GM19468 (cell line): Measurements from ENCODE around the gene ARV1.
"Not testable (repeated sequence)": the region's sequence is repeated elsewhere in the genome, so short reads cannot be mapped to it uniquely, and the experiment has no call there.

Experiments
- ATAC-seq: cut with Tn5 transposase; IDR thresholded peaks from one replicate; pipeline ENCODE4 v1.9.1; 2021; ENCODE audit warnings: mild to moderate bottlenecking, moderate library complexity, moderate number of reproducible peaks; ENCODE audit not compliant: unreplicated experiment; ENCODE audit errors: extremely low read depth

ARV1 gene

DNA sequence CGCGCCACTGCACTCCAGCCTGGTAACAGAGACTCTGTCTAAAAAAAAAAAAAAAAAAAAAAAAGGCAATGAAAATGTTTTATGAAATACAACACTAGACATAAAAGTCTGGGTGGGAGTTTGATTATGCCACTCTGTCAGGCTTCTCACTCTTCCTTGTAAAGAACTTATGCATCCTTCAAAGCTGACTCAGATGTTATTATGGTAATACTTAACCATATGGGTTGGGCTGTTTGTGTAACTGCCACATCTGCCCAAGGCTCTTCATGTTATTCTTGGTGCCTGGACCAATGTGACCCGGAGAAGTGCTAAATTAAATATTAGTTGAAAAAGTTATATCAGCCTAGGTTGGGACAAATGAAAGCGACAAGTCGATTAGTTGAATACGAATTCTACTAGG is 37.3 kb downstream of the ARV1 start:
- no peak for ATAC-seq

DNA sequence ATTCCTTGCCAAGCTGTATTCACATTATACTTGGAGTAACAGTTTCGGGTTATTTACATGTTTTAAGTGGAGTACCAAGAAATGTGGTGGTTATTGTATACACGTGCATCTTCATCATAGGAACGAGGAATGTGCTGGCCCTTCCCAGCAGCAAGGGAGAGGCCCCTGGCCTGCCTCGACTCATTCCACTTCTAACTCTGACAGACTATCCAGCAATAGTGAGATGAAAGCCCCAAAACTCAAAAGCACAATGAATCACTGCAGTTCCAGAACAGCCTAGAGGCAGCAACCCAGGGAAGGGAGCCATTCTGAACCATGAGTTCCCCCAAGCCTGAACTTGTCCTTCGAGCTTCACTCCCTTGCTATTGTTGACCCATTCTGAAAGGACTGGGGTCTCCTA is 38.1 kb downstream of the ARV1 start:
- ATAC-seq, result no peak

- no peak for ATAC-seq
These were observed 40.8 kb downstream of the ARV1 start for GRCh38 chr1:231019711-231020110.

GRCh38 chr1:231020139-231020601 is 41.3 kb downstream of the ARV1 start:
- ATAC-seq, result no peak

- no peak for ATAC-seq
These were observed 41.9 kb downstream of the ARV1 start for GRCh38 chr1:231020816-231021215.

- ATAC-seq, result no peak
These were observed 42.7 kb downstream of the ARV1 start for GRCh38 chr1:231021540-231022031.

DNA sequence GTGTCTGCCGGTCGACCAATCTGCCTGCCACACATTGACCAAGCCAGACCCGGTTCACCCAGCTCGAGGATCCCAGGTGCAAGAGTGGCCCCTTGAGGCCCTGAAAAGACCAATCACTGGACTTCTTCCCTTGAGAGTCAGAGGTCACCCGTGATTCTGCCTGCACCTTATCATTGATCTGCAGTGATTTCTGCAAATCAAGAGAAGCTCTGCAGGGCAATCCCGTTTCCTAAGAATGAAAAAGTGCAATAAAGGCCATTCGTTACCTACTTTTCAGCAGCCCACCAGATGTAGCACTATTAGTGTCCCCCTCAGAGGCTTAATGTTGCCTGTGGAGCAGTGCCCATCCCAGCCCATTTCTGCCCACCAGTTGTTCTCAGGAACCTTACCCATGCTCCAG is 43.6 kb downstream of the ARV1 start:
- not testable (repeated sequence) for ATAC-seq

DNA sequence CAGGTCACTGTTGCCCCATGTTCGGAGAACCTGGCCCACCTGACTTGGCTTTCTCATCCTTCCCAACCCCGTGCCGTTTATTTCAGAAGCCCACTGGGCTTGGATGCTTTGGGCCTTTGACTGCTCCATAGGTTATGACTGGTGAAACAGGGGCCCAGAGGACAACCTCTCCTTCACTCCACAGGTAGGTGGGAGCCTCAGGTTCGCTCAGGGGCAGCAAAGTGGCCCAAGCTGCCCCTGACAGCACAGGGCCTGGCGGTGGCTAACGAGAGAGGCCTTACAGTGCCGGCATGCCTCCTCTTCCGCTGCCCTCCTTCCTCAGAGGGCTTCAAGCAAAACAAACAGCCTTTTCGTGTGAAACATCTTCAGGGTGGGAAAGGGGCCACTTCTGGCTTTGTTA is 44.3 kb downstream of the ARV1 start:
- no peak for ATAC-seq

DNA sequence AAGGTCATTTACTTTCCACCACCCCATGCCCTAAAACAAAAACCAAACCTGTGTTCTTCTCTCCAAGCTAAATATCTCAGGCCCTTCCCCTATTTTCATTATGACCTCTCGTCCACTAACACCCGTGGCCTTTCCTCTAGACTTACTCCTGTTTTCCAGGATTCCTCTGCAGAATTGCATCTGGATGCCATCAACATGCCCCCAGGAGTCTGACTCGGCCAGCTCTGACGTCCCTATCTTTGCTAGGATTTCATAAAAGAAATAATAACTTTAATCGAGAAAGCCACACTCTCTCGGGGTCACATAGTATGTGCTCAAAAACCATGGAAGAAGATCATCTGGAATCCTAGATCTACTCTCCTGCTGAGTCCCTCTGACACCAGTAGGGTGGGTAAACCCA is 47.7 kb downstream of the ARV1 start:
- no peak for ATAC-seq

DNA sequence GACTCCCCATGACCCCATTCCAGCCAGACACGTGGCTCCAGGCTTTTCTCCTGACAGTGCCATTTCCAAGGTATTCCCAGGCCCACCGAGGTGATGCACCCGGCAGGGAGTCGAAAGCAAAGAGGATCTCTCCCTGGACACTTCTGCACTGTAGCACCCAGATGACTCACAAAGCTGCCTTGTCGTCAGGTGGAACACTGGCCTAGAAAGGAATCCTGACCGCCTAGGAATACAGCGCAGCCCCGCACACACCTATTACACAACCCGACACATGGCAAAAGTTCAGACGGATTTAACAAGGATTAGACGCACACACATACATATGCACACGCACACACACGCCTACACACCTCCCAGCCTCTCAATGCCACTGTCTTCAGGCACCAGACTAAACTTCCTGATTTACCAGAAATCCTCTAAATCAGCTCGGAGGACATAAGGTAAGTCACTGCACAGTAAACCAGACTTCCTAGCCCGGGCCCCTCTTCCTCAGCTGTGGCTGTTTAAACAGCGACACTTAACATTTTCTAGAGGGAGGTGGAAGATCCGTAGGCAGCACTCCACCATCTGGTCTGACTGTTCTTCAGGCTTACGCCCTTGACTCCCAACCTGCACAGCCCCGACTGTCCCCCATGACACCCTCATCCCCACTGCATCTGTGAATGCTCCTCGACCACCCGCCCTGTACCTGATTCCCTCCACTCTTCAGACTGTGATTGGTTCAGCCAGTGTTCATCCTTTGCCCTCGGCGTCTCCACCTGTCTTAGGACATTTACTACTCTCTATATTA is 48.4 kb downstream of the ARV1 start:
- ATAC-seq, result no peak

DNA sequence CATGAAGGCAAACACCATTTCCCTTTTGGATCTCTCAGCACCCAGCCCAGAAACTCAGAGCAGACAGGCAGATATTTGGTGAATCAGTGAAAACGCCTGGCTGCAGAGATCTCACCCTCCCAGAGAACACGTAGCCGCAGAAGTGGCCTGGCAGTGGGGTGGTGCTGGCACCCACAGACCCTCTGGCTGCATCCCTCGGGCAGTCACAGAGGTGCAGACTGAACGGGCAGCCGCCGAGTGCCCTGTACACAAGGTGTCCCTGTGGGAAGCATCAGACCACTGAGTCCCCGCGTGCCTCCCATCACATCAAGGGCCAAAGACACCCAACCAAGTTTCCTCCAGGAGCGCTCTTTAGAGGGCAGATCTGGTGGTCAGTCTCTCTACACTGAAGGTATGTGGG is 49.1 kb downstream of the ARV1 start:
- ATAC-seq, result no peak

DNA sequence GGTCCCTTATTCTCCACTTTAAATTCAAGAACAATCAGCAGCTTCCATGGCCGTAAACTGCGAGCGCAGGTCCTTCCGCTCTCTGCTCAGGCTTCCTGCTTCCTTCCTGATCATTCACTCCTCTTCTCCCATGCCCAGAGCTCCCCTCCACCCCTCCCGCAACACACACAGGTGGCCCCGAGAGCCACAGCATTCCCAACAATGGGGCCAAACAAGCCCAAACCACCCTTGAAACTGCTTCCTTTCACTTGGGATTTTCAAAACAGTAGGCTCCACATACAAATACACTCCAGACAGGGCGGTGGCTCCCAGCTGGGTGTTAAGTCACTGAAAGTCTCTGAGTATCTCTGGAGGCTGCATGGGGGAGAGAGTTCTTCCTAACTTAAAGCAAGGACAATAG is 49.8 kb downstream of the ARV1 start:
- ATAC-seq, result no peak

GRCh38 chr1:231029247-231029646 is 50.4 kb downstream of the ARV1 start:
- not testable (repeated sequence) for ATAC-seq

- no peak for ATAC-seq
These were observed 50.9 kb downstream of the ARV1 start for GRCh38 chr1:231029841-231030240.

- no peak for ATAC-seq
These were observed 54.1 kb downstream of the ARV1 start for GRCh38 chr1:231032963-231033362.

DNA sequence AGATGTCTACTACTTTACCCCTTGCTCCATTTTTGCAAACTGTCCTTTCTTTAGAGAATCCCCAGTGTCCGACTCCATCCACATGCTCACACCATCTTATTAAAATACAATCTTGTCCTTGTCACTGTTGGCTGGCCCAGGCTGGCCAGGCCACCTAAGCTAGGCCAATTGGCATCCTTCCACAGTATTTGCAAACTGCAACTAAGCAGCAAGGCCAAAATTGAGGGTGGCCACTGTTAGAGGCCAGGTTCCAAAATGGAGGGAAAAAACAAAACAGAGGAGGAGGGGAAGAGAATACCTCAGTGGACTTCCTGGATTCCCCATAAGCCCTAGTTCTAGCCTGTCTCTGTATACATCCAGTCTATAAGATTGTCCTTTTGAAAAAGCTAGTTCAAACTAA is 56.9 kb downstream of the ARV1 start:
- ATAC-seq, result no peak

DNA sequence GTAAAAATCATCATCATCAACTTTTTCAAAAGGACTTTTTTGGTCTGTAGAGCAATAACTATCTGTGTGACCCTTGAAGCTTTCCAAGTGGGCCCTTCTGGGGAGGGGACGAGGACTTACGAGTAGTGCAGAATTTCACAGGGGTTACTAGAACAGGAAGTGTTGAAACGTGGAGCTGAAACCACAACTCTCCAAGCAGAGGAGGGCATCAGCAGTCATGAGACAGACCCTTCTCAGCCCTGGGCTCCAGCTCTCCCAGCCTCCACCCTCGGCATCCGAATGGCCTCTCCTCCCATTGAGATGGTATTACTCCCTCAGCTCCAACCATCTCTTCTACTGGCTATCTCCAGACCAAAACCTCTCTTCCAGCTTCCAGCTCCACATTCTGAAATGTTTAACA is 57.5 kb downstream of the ARV1 start:
- ATAC-seq, result no peak

DNA sequence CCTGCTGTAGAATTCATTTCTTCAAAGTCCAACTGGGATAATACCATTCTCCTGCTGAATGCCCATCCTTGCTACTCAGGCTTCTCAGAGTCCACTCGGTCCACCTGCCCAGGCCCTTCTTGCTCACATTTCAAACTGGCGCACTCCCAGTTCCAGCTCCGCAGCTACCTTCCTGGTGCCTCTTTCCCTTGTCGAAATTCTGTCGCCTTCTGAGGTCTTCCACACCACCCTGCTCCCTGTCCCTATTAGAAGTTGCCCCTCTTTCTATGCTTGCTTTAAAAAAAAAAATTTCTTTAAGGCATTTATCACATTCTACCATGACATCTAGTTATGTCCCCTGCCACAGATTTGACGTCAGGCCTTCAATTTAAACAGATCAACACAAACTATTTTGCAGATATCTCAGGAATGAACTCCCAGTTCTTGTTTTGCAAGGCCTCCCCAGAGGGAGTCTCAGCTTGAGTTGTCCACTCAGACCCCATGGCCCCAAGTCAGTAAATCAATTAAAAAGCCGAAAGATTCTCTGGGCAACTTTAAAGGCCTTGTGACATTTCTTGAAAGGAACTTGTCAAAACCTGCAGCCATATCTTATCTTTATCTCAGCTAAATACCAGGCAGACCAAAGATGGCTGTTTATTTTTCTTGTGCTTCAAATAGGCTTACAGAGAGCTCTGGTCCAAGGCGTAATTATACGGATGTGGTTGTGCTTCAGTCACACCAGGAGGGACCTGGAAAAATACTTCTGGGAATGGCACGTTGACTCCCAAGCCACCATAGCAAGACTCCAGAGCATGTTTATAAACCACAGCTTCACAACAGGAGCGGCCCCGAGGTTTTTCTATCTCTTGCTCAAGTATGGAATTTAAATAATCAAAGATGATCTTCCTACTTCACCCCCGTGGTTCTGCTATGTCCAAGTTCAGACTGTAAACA is 59.0 kb downstream of the ARV1 start:
- ATAC-seq, result no peak

DNA sequence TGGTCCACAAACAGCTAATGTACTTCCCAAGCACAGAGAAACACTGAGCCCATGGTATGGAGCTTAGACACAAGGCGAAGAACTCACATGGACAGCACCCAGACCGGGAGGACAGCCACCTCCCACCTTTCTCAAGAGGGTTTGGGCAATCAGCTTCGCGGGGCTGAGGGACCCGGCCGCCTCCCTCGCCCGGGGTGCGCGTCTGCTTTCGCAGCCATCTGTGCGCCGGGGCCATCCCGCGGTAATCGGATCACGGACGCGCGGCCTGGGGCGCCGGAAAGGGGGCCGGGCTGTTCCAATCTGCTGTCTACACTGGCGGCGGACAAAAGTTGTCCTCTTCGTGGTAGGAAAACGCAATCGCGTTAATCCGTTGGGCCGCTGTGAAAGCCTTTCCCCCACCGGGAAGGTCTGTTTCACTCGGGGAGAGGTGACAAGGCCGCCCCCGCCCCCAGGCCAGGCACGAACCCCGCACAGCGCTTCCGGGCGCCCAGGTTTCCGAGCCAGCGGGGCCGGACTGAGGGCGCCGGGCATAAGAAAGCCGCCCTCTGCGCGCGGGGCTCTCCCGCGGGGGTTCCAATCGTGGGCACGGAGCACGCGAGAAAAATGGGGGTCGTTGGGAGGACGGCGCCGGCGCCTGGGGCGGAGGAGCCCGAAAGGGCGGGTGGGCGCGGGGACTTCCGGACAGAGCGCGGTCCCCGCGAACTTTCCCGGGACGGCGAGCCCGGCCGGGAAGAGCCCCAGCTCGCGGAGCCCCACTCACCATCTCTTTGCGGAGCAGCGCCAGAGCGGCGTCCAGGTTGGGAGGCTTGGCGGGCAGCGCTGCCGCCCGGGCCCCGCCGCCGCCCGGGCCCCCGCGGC is 60.5 kb downstream of the ARV1 start:
- ATAC-seq, result no peak
